AG08396 (cell line): ENCODE data around the gene RAET1E.
"Not testable (repeated sequence)": the region's sequence is repeated elsewhere in the genome, so short reads cannot be mapped to it uniquely, and the experiment has no call there.

Experiments
- DNase-seq: peaks from one replicate; pipeline ENCODE4 v3.0.0; 2012; ENCODE audit warnings: low spot score, mixed read lengths

The RAET1E gene

GRCh38 chr6:149861603-149862423 is 36.1 kb downstream of the RAET1E start:
- no peak for DNase-seq

DNA sequence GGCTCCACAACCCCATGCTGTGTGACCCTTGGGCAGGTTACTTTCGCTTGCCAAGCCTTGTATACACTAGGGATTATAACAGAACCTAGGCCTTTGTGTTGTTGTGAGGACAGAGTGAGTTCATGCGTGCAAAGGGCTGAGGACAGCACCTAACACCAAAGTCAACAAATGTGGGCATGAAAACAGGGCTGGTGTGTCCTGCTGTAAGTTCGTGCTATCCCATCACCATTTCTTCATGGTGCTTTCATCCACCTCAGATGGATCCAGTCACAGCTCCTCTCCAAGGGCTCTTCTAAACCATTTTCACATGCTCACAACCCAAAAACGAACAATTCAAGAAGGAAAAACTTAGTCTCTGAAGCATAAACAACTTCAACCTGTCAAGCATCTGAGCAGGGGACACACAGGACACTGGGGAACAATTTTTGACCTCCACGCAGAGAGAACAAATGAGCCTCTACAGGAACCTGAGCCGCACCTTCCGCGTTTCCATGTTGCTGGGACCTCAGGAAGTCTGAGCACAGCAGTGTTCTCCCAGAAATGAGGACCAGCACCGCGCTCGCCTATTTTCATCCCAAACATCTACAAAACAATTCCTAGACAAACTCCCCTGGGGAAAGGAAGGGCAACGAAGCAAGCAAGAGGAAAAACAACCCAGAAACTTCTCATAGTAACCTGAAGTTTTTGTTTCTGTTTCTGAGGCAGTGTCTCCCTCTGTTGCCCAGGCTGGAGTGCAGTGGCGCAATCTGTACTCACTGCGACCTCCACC is 36.9 kb downstream of the RAET1E start:
- DNase-seq, result no peak

- DNase-seq, result no peak
These were observed 37.4 kb downstream of the RAET1E start for GRCh38 chr6:149860513-149860833.

- no peak for DNase-seq
These were observed 38.0 kb downstream of the RAET1E start for GRCh38 chr6:149859938-149860337.

DNA sequence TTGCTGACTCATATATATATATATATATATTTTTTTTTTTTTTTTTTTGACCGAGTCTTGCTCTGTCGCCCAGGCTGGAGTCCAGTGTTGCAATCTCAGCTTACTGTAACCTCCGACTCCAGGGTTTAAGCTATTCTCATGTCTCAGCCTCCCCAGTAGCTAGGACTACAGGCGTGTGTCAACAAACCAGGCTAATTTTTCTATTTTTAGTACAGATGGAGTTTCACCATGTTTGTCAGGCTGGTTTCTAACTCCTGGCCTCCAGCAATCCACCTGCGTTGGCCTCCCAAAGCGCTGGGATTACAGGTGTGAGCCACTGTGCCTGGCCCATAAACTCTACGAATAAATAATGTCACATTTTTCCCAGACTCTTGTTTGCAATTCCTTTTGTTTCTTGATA is 38.5 kb downstream of the RAET1E start:
- no peak for DNase-seq

DNA sequence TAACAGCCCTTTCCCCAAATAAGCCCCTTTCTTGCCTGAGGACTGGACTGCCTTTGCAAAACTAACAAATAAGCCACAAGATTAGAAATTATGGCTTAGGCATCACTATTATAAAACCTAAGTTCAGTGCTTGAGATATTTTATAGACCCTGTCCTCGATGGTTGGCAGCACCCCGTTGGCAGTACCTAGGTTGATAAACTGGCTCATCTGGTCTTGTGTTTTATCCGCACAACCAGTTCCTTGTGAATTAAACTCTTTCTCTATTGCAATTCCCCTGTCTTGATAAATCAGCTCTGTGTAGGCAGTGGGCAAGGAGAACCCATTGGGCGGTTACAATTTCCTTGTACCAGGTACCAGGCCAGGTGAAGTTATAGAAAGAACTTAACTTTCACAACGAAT is 40.4 kb downstream of the RAET1E start:
- DNase-seq, result no peak

DNA sequence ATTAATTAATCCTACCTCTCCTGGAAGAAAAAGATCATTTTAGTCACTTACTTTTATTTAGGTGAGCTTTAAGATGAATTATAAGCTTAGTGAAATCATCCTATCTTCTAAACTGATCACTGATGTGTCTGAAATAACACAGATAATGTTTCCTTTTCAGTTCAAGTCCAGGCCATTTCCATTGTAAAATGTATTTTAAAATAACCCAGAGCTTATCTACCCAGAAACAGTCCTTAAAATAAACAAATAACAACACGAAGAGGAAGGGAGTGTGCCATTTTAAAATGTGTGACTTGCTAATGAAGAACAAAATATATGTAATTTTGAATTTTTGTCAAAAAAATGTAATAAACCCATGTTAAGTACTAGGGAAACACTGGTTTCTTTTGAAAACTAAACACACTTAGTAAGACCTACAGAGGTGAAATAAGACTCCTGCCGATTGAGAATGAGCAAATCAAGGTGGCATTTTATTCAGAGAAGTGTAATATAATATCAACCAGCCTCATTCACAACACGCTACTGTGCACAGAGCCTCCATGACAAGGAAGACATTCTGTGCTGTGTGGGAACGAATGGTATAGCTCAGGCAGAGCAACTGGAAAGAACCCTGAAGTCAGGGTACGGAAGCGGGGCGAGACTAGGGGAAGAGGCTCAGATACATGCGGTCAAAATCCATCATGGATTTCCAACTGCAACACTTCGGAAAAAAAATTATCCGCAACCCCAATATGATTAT is 41.5 kb downstream of the RAET1E start:
- DNase-seq, result no peak

DNA sequence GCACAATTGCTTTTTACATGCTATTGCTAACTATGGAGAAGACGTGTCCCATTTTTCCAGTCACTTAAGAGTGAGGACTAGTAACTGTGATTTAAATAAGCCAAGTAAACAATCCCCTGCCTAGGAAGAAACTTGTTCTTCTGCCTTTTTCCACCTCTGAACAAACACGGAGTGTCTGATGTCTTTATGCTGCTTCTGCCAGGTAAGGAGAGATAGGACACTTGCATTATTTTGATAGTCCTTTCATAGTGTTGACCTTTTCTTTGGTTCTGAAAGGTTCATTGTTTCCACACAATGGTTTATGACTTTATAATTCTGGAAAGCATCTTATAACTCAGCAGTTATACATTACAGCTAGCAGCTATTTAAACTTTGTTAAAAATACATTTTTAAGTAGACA is 42.2 kb downstream of the RAET1E start:
- DNase-seq, result no peak

DNA sequence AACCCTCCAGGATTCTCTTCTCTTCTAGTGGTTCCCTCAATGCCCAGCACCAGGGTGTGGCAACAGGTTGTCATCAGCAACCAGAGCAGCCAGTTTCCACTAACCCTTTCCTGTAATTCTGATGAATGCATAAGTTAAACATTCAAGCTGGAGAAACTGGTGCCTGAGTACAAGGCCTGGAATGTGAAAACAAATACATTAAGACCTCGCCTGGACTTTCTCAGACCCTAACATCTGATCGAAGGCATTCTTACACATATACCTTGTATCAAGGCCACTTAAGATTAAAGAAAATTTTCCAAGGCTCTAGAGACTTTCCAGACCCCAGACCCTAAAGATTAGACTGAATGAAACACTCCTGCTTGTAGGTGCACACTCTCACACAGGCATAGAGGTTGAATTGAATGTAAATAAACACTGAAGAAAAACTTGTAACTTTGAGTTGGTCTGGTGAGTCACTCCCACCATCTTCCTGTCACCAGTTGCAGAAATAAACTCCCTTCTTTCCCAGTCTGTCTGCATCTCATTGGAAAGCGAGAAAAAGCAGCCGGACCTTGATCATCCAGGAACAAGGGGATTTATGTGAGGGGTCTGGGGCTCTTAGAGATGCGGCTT is 42.8 kb downstream of the RAET1E start:
- DNase-seq, result peak; percentile 68

- peak; percentile 26 for DNase-seq
These were observed 43.4 kb downstream of the RAET1E start for GRCh38 chr6:149854532-149854931.

DNA sequence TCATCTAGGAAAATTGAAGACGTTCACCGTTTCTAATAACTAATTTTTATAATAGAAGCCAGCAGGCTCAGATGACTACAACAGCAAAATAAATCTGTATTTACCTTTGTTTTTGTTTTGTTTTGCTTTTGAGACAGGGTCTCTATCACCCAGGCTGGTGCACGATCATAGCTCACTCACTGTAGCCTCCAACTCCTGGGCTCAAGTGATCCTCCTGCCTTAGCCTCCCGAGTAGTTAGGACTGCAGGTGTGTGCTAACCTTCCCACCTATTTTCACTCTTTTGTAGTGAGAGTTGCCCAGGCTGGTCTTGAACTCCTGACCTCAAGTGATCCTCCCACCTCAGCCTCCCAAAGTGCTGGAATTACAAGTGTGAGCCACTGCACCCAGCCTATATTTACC is 43.9 kb downstream of the RAET1E start:
- DNase-seq, result not testable (repeated sequence)

- DNase-seq, result no peak
These were observed 45.0 kb downstream of the RAET1E start for GRCh38 chr6:149852881-149853280.

- no peak for DNase-seq
These were observed 45.7 kb downstream of the RAET1E start for GRCh38 chr6:149852180-149852579.

DNA sequence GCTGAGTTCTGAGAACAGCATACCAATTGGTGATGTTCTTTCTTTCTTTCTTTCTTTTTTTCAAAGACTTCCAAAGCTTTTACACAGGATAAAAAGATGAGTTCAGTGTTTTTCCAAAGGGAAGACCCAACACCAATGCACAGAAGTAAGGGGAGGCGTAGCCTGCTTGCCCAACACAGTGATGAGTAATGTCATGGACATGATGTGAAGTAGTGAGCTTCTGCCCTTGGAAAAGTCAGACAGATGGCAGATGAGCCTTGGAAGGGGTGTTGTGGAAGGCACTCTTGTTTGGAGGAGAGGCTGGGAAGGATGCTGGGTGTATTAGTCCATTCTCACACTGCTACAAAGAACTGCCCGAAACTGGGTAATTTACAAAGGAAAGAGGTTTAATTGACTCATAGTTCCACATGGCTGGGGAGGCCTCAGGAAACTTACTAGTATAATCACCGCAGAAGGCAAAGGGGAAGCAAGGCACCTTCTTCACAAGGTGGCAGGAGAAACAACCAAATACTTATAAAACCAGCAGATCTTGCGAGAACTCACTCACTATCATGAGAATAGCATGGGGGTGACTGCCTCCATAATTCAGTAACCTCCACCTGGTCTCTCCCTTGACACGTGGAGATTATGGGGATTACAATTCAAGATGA is 46.3 kb downstream of the RAET1E start:
- no peak for DNase-seq

GRCh38 chr6:149848343-149848742 is 49.6 kb downstream of the RAET1E start:
- not testable (repeated sequence) for DNase-seq
